ENCODE measurements around the gene SMIM8.

- TF ChIP-seq POLR2A (IDR thresholded peaks at IDR 0.05) (no peak), CTCF (IDR thresholded peaks at IDR 0.05 in 8 of 11, conservative IDR thresholded peaks at IDR 0.05 in 3 of 11) (no peak), POLR2AphosphoS5 (IDR thresholded peaks at IDR 0.05) (no peak)
Measured at GRCh38 chr6:87351583-87351982, 29.2 kb downstream of the SMIM8 start.

All from spleen (tissue), 7 donors.